ENCODE results near the gene TPRKB.

DNA sequence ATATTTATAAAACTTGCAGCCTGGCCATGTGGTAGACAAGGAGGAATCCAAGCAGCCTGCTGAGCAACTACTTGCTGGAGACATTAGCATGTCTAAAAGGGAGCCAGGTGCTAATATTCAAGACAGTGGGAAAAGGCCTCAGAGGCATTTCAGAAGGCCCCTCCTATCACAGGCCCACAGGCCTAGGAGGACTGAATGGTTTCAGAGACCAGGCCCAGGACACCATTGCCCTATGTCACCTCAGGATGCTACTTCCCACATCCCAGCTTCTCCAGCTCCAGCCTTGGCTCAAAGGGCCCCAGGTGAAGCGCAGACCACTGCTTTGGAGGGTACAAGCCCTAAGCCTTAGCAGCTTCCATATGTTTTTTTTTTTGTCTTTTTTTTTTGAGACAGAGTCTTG is 39.0 kb downstream of the TPRKB start:
- TF ChIP-seq, protein P1, sequence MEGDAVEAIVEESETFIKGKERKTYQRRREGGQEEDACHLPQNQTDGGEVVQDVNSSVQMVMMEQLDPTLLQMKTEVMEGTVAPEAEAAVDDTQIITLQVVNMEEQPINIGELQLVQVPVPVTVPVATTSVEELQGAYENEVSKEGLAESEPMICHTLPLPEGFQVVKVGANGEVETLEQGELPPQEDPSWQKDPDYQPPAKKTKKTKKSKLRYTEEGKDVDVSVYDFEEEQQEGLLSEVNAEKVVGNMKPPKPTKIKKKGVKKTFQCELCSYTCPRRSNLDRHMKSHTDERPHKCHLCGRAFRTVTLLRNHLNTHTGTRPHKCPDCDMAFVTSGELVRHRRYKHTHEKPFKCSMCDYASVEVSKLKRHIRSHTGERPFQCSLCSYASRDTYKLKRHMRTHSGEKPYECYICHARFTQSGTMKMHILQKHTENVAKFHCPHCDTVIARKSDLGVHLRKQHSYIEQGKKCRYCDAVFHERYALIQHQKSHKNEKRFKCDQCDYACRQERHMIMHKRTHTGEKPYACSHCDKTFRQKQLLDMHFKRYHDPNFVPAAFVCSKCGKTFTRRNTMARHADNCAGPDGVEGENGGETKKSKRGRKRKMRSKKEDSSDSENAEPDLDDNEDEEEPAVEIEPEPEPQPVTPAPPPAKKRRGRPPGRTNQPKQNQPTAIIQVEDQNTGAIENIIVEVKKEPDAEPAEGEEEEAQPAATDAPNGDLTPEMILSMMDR (IDR thresholded peaks at IDR 0.05; ENCODE audit: low read depth, low read length) = no peak
- TF ChIP-seq POLR2A (IDR thresholded peaks at IDR 0.05; ENCODE audit: extremely low read depth, insufficient read length) = no peak
